ENCODE results near the gene EMC6. TPM values are rescaled to one million over a fixed set of nuclear protein-coding genes. Genes with fewer than 3 reads are reported as not detected.

EMC6 gene
- total RNA-seq, 1 experiment from 2014 or later: 62.4 TPM

DNA sequence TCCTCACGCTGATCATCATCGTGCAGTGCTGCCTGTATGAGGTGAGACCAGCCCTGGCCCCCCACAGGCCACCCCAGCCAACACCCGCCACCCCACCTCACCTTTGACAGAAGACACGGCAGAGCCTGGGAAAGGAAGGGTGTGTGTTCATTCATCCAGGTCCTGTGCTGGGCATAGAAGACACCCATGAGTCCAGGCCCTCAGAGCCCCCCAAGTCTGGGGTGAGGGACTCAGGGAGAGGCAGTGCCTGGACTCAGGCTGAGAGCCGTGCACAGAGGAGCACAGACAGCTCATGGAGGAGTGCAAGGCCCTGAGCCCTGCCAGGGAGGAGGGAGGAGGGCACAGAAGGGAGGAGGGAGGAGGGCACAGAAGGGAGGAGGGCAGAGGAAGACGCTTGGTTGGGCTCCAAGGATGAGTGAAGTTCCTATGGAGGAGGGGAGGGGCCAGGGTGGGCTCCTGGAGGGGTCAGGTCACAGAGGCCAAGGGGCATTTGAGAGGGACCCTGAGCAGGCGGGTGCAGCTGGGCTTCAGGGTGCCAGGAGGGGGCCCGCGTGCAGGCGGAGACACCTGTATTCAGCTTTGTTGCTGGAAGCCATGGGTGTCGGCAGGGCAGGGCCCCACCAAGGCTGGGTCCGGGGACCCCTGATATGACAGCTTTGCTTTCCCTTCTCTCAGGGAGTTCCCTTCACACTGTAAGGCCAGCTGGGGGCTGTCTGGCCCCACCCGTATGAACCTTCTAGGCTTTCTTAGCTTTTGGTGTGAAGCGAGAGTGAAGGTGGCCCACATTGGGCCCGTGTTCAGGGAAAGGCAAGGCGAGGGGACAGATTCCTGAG, 11.6 kb upstream of the EMC6 start:
- H3K9me2 ChIP-seq (ENCODE audit: insufficient read depth): no peaks in the 10 kb centered on the region
- CTCF ChIA-PET: no interaction called here
- no peak overlapping the region for H2AFZ ChIP-seq (ENCODE audit: low read depth, low read length, poor library complexity, severe bottlenecking)
- intact Hi-C loops (cut with micrococcal nuclease): no loop called here
- no peak overlapping the region for H3K27ac ChIP-seq (ENCODE audit: low read depth, low read length)
- H3K27me3 ChIP-seq (ENCODE audit: insufficient read depth, low read length): no peaks in the 10 kb centered on the region
- H3K36me3 ChIP-seq (ENCODE audit: control insufficient read depth in 1 of 2, insufficient read depth in 2 of 2, low read length in 2 of 2): no peaks in the 10 kb centered on the region
- TF ChIP-seq, protein P1, sequence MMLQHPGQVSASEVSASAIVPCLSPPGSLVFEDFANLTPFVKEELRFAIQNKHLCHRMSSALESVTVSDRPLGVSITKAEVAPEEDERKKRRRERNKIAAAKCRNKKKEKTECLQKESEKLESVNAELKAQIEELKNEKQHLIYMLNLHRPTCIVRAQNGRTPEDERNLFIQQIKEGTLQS (IDR thresholded peaks at IDR 0.05): no peak
- TF ChIP-seq ZFX (IDR thresholded peaks at IDR 0.05): no peak
- TF ChIP-seq ZNF274 (IDR thresholded peaks at IDR 0.05; ENCODE audit: low read depth, low read length): no peak
- RAD21 ChIA-PET (ENCODE audit: low non-redundant PET in 1 of 2, low total read pairs in 2 of 2, uncharacterized antibody in 2 of 2, unreplicated experiment in 2 of 2): no interaction called here
- no peak overlapping the region for H3K9ac ChIP-seq (ENCODE audit: low read length)
- H3K4me2 ChIP-seq (ENCODE audit: low read length): no peak overlapping the region
- H4K20me1 ChIP-seq (ENCODE audit: insufficient read depth): no peaks in the 10 kb centered on the region
- H3K79me2 ChIP-seq (ENCODE audit: insufficient read depth, low read length): no peaks in the 10 kb centered on the region
- ATAC-seq: no peak
- H3K4me1 ChIP-seq (ENCODE audit: control insufficient read depth in 1 of 2, insufficient read depth in 2 of 2, low read length in 2 of 2): peaks cover 12 to 16% of the 10 kb centered on the region in 2 experiments
- no TSS peak for BruUV-seq (replicated peaks)
- DNase-seq (ENCODE audit: low read depth, low spot score): no peak
- H3K4me3 ChIP-seq (replicated peaks in 1 of 2; ENCODE audit: low read depth in 1 of 2, low read length in 2 of 2): no peak overlapping the region
- POLR2A ChIA-PET: interaction anchor here (1.2 kb wide), 1 partner anchor 10 kb away, joined by 3 read pairs; no protein-coding TSS in a partner anchor
- no peaks in the 10 kb centered on the region for H3K9me3 ChIP-seq (ENCODE audit: control insufficient read depth in 1 of 2, insufficient read depth in 1 of 2, low read depth in 1 of 2, low read length in 2 of 2)

DNA sequence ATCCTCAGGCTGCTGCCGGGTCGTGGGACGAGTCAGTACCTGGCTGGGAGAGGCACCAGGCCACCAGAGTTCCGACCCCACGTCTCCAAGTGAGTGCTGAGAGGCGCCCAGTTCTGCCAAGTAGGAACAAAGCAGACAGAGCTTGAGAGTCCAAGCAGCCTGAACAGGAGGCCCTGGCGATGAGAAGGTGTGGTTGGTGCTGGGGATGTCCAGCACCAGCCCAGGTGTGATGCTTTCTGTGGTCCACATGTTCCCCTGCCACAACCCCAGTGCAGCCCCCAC, 11.1 kb upstream of the EMC6 start:
- Histone ChIP-seq H3K36me3 (ENCODE audit: control insufficient read depth in 1 of 2, insufficient read depth in 2 of 2, low read length in 2 of 2) (no peaks in the 10 kb centered on the region), H3K27me3 (ENCODE audit: insufficient read depth, low read length) (no peaks in the 10 kb centered on the region), H3K4me2 (ENCODE audit: low read length) (no peak overlapping the region), H3K4me1 (ENCODE audit: control insufficient read depth in 1 of 2, insufficient read depth in 2 of 2, low read length in 2 of 2) (peaks cover 12 to 16% of the 10 kb centered on the region in 2 experiments), H3K27ac (ENCODE audit: low read depth, low read length) (no peak overlapping the region), H3K4me3 (replicated peaks in 1 of 2; ENCODE audit: low read depth in 1 of 2, low read length in 2 of 2) (no peak overlapping the region), H2AFZ (ENCODE audit: low read depth, low read length, poor library complexity, severe bottlenecking) (no peak overlapping the region), H3K9ac (ENCODE audit: low read length) (no peak overlapping the region), H4K20me1 (ENCODE audit: insufficient read depth) (no peaks in the 10 kb centered on the region), H3K79me2 (ENCODE audit: insufficient read depth, low read length) (no peaks in the 10 kb centered on the region), H3K9me3 (ENCODE audit: control insufficient read depth in 1 of 2, insufficient read depth in 1 of 2, low read depth in 1 of 2, low read length in 2 of 2) (no peaks in the 10 kb centered on the region), H3K9me2 (ENCODE audit: insufficient read depth) (no peaks in the 10 kb centered on the region)
- ChIA-PET RAD21 (ENCODE audit: low non-redundant PET in 1 of 2, low total read pairs in 2 of 2, uncharacterized antibody in 2 of 2, unreplicated experiment in 2 of 2) (no interaction called here), POLR2A (interaction anchor here (1.2 kb wide), 1 partner anchor 10 kb away, joined by 3 read pairs; no protein-coding TSS in a partner anchor), CTCF (no interaction called here)
- BruUV-seq (replicated peaks): no TSS peak
- TF ChIP-seq FOSL1 (IDR thresholded peaks at IDR 0.05; ENCODE audit: low read depth): no peak
- TF ChIP-seq JUND (IDR thresholded peaks at IDR 0.05): no peak
- no peak for DNase-seq (ENCODE audit: low read depth, low spot score)
- intact Hi-C loops (cut with micrococcal nuclease): no loop called here
- ATAC-seq: no peak
